ENCODE results near the gene DEFB128.
"Not testable (repeated sequence)": the region's sequence is repeated elsewhere in the genome, so short reads cannot be mapped to it uniquely, and the experiment has no call there.

Gene DEFB128

GRCh38 chr20:189611-190010 lies at the start of gene DEFB128:
Gene DEFB128, minus strand, starts transcription at chr20:189711. Its CDS starts 88 bp downstream, at chr20:189623.
- no peak for DNase-seq

GRCh38 chr20:237929-238328 lies 48.4 kb upstream of the DEFB128 start:
- DNase-seq = no peak

- DNase-seq = no peak
Observed at GRCh38 chr20:237489-237888, 48.0 kb upstream of the DEFB128 start.

- no peak for DNase-seq
Observed at GRCh38 chr20:235891-236290, 46.4 kb upstream of the DEFB128 start.

GRCh38 chr20:227439-228105 lies 38.1 kb upstream of the DEFB128 start:
- DNase-seq = no peak

- DNase-seq = no peak
Observed at GRCh38 chr20:226958-227357, 37.4 kb upstream of the DEFB128 start, which contains the start of gene DEFB129. Gene DEFB129, plus strand, starts transcription at chr20:227258. Its CDS starts 31 bp downstream, at chr20:227289.

GRCh38 chr20:225879-226278 lies 36.4 kb upstream of the DEFB128 start:
- DNase-seq = not testable (repeated sequence)

- DNase-seq = no peak
Observed at GRCh38 chr20:221258-221830, 31.8 kb upstream of the DEFB128 start.

GRCh38 chr20:219290-220115 lies 30.0 kb upstream of the DEFB128 start:
- DNase-seq = no peak

GRCh38 chr20:217266-217665 lies 27.8 kb upstream of the DEFB128 start:
- DNase-seq = no peak

GRCh38 chr20:215796-216195 lies 26.3 kb upstream of the DEFB128 start:
- no peak for DNase-seq

- no peak for DNase-seq
Observed at GRCh38 chr20:214383-214782, 24.9 kb upstream of the DEFB128 start.

GRCh38 chr20:210809-211502 lies 21.4 kb upstream of the DEFB128 start:
- DNase-seq = no peak

- DNase-seq = no peak
Observed at GRCh38 chr20:208942-209566, 19.5 kb upstream of the DEFB128 start.

- DNase-seq = not testable (repeated sequence)
Observed at GRCh38 chr20:203630-204029, 14.1 kb upstream of the DEFB128 start.

- no peak for DNase-seq
Observed at GRCh38 chr20:199996-200395, 10.5 kb upstream of the DEFB128 start.

- no peak for DNase-seq
Observed at GRCh38 chr20:198225-198624, 8.7 kb upstream of the DEFB128 start.

GRCh38 chr20:187733-188132 lies 1.8 kb downstream of the DEFB128 start:
- no peak for DNase-seq

GRCh38 chr20:184288-184687 lies 5.2 kb downstream of the DEFB128 start:
- no peak for DNase-seq

GRCh38 chr20:168876-169275 lies 20.6 kb downstream of the DEFB128 start:
- no peak for DNase-seq

GRCh38 chr20:164618-165017 lies 24.9 kb downstream of the DEFB128 start:
- DNase-seq = no peak

GRCh38 chr20:157154-157553 lies 32.4 kb downstream of the DEFB128 start, which contains the start of gene DEFB127:
Gene DEFB127, plus strand, starts transcription at chr20:157454. Its CDS starts 91 bp downstream, at chr20:157545.
- DNase-seq = no peak

GRCh38 chr20:152131-152530 lies 37.4 kb downstream of the DEFB128 start:
- no peak for DNase-seq
